PFSK-1 (cell line): ENCODE data around the gene SIGLEC1.

ENCODE experiments used
- FOXP2 ChIP-seq: optimal IDR thresholded peaks from 2 replicates; pipeline ENCODE3; 2011; ENCODE audit warnings: borderline replicate concordance, control low read depth, inconsistent platforms; ENCODE audit not compliant: insufficient read depth; ENCODE audit errors: extremely low read length, extremely low read depth
- POLR2AphosphoS5 ChIP-seq: IDR thresholded peaks from 2 replicates; pipeline ENCODE4 v1.6.1; 2012; ENCODE audit warnings: low read depth, mild to moderate bottlenecking, control low read depth, low read length, moderate library complexity
- REST ChIP-seq, 2 experiments: IDR thresholded peaks; 2 replicates each; pipeline versions ENCODE4 v1.6.1 to v1.8.0; 2011 to 2012; ENCODE audit warnings: low read depth in 2 of 2, low read length in 2 of 2, control low read depth in 1 of 2, inconsistent platforms in 1 of 2, mild to moderate bottlenecking in 1 of 2, moderate library complexity in 1 of 2; ENCODE audit not compliant: insufficient read depth in 1 of 2
- SIN3A ChIP-seq: IDR thresholded peaks from 2 replicates; pipeline ENCODE4 v1.6.1; 2012; ENCODE audit warnings: mild to moderate bottlenecking, low read length, moderate library complexity, borderline replicate concordance; ENCODE audit not compliant: insufficient read depth
- TAF1 ChIP-seq: IDR thresholded peaks from 2 replicates; pipeline ENCODE4 v1.6.1; 2012; ENCODE audit warnings: low read length, control low read depth, borderline replicate concordance; ENCODE audit not compliant: insufficient read depth

The SIGLEC1 gene

GRCh38 chr20:3758566-3758965, 46.2 kb upstream of the SIGLEC1 start:
- TF ChIP-seq FOXP2: no peak
- TF ChIP-seq REST (IDR thresholded peaks at IDR 0.05; ENCODE audit: insufficient read depth in 1 of 2, low read depth in 2 of 2, low read length in 2 of 2): no peak
- no peak for TF ChIP-seq POLR2AphosphoS5
- no peak for TF ChIP-seq TAF1
- TF ChIP-seq SIN3A: no peak

- TF ChIP-seq SIN3A (no peak), POLR2AphosphoS5 (no peak), TAF1 (no peak), FOXP2 (no peak), REST (IDR thresholded peaks at IDR 0.05; ENCODE audit: insufficient read depth in 1 of 2, low read depth in 2 of 2, low read length in 2 of 2) (no peak)
Measured at GRCh38 chr20:3757268-3757667, 44.9 kb upstream of the SIGLEC1 start.

GRCh38 chr20:3755814-3756480, 43.5 kb upstream of the SIGLEC1 start:
- TF ChIP-seq POLR2AphosphoS5: no peak
- TF ChIP-seq SIN3A: no peak
- no peak for TF ChIP-seq TAF1
- no peak for TF ChIP-seq FOXP2
- TF ChIP-seq REST (IDR thresholded peaks at IDR 0.05; ENCODE audit: insufficient read depth in 1 of 2, low read depth in 2 of 2, low read length in 2 of 2): no peak

GRCh38 chr20:3755269-3755668, 42.9 kb upstream of the SIGLEC1 start:
- TF ChIP-seq SIN3A (no peak), POLR2AphosphoS5 (no peak), FOXP2 (no peak), TAF1 (no peak), REST (IDR thresholded peaks at IDR 0.05; ENCODE audit: insufficient read depth in 1 of 2, low read depth in 2 of 2, low read length in 2 of 2) (no peak)

- TF ChIP-seq FOXP2 (no peak), TAF1 (no peak), REST (IDR thresholded peaks at IDR 0.05; ENCODE audit: insufficient read depth in 1 of 2, low read depth in 2 of 2, low read length in 2 of 2) (no peak)
Measured at GRCh38 chr20:3754276-3754630, 41.9 kb upstream of the SIGLEC1 start.
